T-helper 2 cell treated with Interferon-gamma antibody and Interleukin-4, amounts not matched to agents 5 μg/mL and 100 μg/mL, for 36 hours (primary cell): ENCODE data around the gene C18orf63.
A peak's percentile ranks its signal among the peaks of the same experiment; 100 is the strongest.

Source experiments
- DNase-seq: peaks from one replicate; pipeline ENCODE4 v3.0.0; 2021; ENCODE audit warnings: low spot score
- H3K27ac Mint-ChIP-seq: one replicate; pipeline ENCODE4 v1.8.0; 2021; ENCODE audit warnings: mild to moderate bottlenecking, mixed read lengths
- H3K27me3 Mint-ChIP-seq: one replicate; pipeline ENCODE4 v1.8.0; 2021; ENCODE audit warnings: low read depth, mixed read lengths
- H3K36me3 Mint-ChIP-seq: one replicate; pipeline ENCODE4 v1.8.0; 2021; ENCODE audit warnings: low read depth, mixed read lengths
- H3K4me1 Mint-ChIP-seq: one replicate; pipeline ENCODE4 v1.8.0; 2021; ENCODE audit warnings: low read depth, mixed read lengths
- H3K4me3 Mint-ChIP-seq: one replicate; pipeline ENCODE4 v1.8.0; 2022; ENCODE audit warnings: mild to moderate bottlenecking, moderate library complexity, mixed read lengths
- H3K9me3 Mint-ChIP-seq: one replicate; pipeline ENCODE4 v1.8.0; 2021; ENCODE audit warnings: mixed read lengths

The C18orf63 gene

GRCh38 chr18:74407888-74408287 lies 92.2 kb downstream of the C18orf63 start:
- H3K27ac Mint-ChIP-seq, result peak overlapping the region; percentile 98
- peaks cover 9% of the 10 kb centered on the region for H3K27me3 Mint-ChIP-seq
- peaks cover 2% of the 10 kb centered on the region for H3K36me3 Mint-ChIP-seq
- no peak for DNase-seq
- peak overlapping the region; percentile 89 for H3K4me3 Mint-ChIP-seq
- H3K9me3 Mint-ChIP-seq, result peaks cover 4% of the 10 kb centered on the region
- peaks cover 29% of the 10 kb centered on the region for H3K4me1 Mint-ChIP-seq
